ENCODE measurements around the gene ZP3. TPM values are rescaled to one million over a fixed set of nuclear protein-coding genes. Genes with fewer than 3 reads are reported as not detected.
A peak's percentile ranks its signal among the peaks of the same experiment; 100 is the strongest.

The ZP3 gene
- total and polyA plus RNA-seq, 4 experiments from 2014 or later = 1.9 to 6.1 (median 3.5) TPM

- Histone ChIP-seq H3K9me3 (ENCODE audit: control insufficient read depth in 1 of 2, low read length in 2 of 2) (no peaks in the 10 kb centered on the region), H3K4me3 (ENCODE audit: low read length in 2 of 2) (no peak overlapping the region), H3K4me1 (ENCODE audit: insufficient read depth, low read length) (no peaks in the 10 kb centered on the region), H3K27ac (ENCODE audit: low read depth, low read length) (no peak overlapping the region), H3K36me3 (ENCODE audit: insufficient read depth, low read length) (no peaks in the 10 kb centered on the region), H3K27me3 (ENCODE audit: insufficient read depth, low read length) (no peaks in the 10 kb centered on the region)
- intact Hi-C loops (cut with micrococcal nuclease) = no loop called here
- H3K9me3 Mint-ChIP-seq = no peaks in the 10 kb centered on the region
- H3K27me3 Mint-ChIP-seq = no peaks in the 10 kb centered on the region
- H3K27ac Mint-ChIP-seq = peak overlapping the region in 1 of 7 donors; percentile 46
- H3K4me1 Mint-ChIP-seq = peaks cover 0 to 3% (median 0%) of the 10 kb centered on the region in 4 donors
- CTCF ChIA-PET (ENCODE audit: partially characterized antibody) = no interaction called here
- no peak for DNase-seq
- no peaks in the 10 kb centered on the region for H3K36me3 Mint-ChIP-seq
- H3K4me3 Mint-ChIP-seq = no peak overlapping the region
- POLR2A ChIA-PET (ENCODE audit: partially characterized antibody) = no interaction called here
Observed at GRCh38 chr7:76403780-76404494, 20.8 kb upstream of the ZP3 start.

DNA sequence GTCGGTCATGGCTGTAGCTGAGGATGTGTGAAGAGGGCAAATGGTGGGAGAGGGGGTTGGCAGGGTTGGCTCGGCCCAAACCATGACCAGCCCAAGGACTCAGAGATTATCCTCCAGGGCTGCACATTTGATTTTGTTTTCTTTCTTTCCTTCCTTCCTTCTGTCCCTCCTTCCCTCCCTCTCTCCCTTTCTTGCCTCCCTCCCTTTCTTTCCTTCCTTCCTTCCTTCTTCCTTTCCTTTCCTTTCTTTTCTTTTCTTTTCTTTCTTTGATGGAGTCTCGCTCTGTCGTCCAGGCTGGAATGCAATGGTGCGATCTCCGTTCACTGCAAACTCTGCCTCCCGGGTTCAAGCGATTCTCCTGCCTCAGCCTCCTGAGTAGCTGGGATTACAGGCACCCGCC, 19.0 kb upstream of the ZP3 start:
- Mint-ChIP-seq H3K27ac (no peak overlapping the region), H3K27me3 (no peaks in the 10 kb centered on the region), H3K9me3 (no peaks in the 10 kb centered on the region), H3K4me1 (peaks cover 0 to 3% (median 0%) of the 10 kb centered on the region in 4 donors), H3K36me3 (no peaks in the 10 kb centered on the region), H3K4me3 (no peak overlapping the region)
- DNase-seq = no peak
- POLR2A ChIA-PET (ENCODE audit: partially characterized antibody) = no interaction called here
- Histone ChIP-seq H3K4me1 (ENCODE audit: insufficient read depth, low read length) (no peaks in the 10 kb centered on the region), H3K36me3 (ENCODE audit: insufficient read depth, low read length) (no peaks in the 10 kb centered on the region), H3K9me3 (ENCODE audit: control insufficient read depth in 1 of 2, low read length in 2 of 2) (no peaks in the 10 kb centered on the region), H3K27me3 (ENCODE audit: insufficient read depth, low read length) (no peaks in the 10 kb centered on the region), H3K4me3 (ENCODE audit: low read length in 2 of 2) (no peak overlapping the region), H3K27ac (ENCODE audit: low read depth, low read length) (no peak overlapping the region)
- CTCF ChIA-PET (ENCODE audit: partially characterized antibody) = no interaction called here
- intact Hi-C loops (cut with micrococcal nuclease) = no loop called here

DNA sequence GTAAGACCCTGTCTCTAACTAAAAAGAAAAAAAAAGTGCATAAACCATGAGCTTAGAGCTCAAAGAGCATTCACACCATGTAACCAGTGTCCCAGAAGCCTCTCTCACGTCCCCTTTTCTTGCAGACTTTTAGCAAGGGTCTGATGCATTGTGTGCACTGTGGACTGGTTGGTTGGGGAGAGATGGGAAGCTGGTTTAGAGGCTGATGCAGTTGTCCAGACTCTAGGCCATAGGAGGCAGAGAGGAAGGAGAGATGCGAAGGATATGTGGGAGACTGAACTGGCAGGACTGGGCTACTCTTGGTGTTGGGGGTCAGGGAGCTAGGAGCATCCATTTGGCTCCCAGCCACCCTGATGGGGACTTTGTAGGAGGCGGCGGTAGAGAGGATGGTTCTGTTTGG, 17.0 kb upstream of the ZP3 start:
- peaks cover 0 to 3% (median 0%) of the 10 kb centered on the region in 4 donors for H3K4me1 Mint-ChIP-seq
- no peak overlapping the region for H3K27ac ChIP-seq (ENCODE audit: low read depth, low read length)
- H3K27me3 ChIP-seq (ENCODE audit: insufficient read depth, low read length) = no peaks in the 10 kb centered on the region
- intact Hi-C loops (cut with micrococcal nuclease) = no loop called here
- no peaks in the 10 kb centered on the region for H3K9me3 Mint-ChIP-seq
- no peaks in the 10 kb centered on the region for H3K36me3 Mint-ChIP-seq
- H3K27me3 Mint-ChIP-seq = peaks cover 0 to 1% of the 10 kb centered on the region in 2 donors
- H3K4me3 ChIP-seq (ENCODE audit: low read length in 2 of 2) = no peak overlapping the region
- no peaks in the 10 kb centered on the region for H3K36me3 ChIP-seq (ENCODE audit: insufficient read depth, low read length)
- ChIA-PET CTCF (ENCODE audit: partially characterized antibody) (interaction anchor here (1.0 kb wide), 1 partner anchor 11 kb away, joined by 3 read pairs; no protein-coding TSS in a partner anchor), POLR2A (ENCODE audit: partially characterized antibody) (no interaction called here)
- no peak overlapping the region for H3K4me3 Mint-ChIP-seq
- H3K27ac Mint-ChIP-seq = peak overlapping the region in 2 of 7 donors; percentile 32 to 80
- H3K4me1 ChIP-seq (ENCODE audit: insufficient read depth, low read length) = no peaks in the 10 kb centered on the region
- H3K9me3 ChIP-seq (ENCODE audit: control insufficient read depth in 1 of 2, low read length in 2 of 2) = no peaks in the 10 kb centered on the region
- no peak for DNase-seq

DNA sequence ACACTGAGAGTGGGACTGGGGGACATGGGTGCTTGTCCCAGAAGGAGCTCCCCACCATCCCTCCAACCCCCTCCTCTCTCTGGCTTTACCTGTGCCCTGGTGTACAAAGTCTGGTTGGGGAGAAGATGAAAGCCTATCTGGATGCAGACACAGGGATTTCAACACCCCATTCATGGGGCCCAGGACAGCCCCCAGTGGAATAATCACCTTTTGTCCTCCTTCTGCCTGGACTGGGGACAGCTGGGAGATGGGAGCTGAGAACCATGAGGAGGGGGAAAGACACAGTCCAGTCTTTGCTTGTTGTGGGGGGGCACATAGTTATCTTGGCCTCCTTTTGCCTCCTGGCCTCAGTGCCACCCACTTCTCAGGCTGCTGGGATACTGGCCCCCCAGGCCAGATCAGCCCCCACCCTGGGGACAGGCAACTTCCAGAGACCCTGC, 16.6 kb upstream of the ZP3 start:
- ChIA-PET POLR2A (ENCODE audit: partially characterized antibody) (no interaction called here), CTCF (ENCODE audit: partially characterized antibody) (no interaction called here)
- Histone ChIP-seq H3K4me1 (ENCODE audit: insufficient read depth, low read length) (no peaks in the 10 kb centered on the region), H3K27me3 (ENCODE audit: insufficient read depth, low read length) (no peaks in the 10 kb centered on the region), H3K27ac (ENCODE audit: low read depth, low read length) (no peak overlapping the region), H3K4me3 (ENCODE audit: low read length in 2 of 2) (no peak overlapping the region), H3K9me3 (ENCODE audit: control insufficient read depth in 1 of 2, low read length in 2 of 2) (no peaks in the 10 kb centered on the region), H3K36me3 (ENCODE audit: insufficient read depth, low read length) (no peaks in the 10 kb centered on the region)
- peaks cover 0 to 3% (median 0%) of the 10 kb centered on the region in 4 donors for H3K4me1 Mint-ChIP-seq
- H3K27ac Mint-ChIP-seq = no peak overlapping the region
- DNase-seq = no peak
- no peak overlapping the region for H3K4me3 Mint-ChIP-seq
- peaks cover 0 to 1% of the 10 kb centered on the region in 2 donors for H3K27me3 Mint-ChIP-seq
- H3K9me3 Mint-ChIP-seq = no peaks in the 10 kb centered on the region
- H3K36me3 Mint-ChIP-seq = no peaks in the 10 kb centered on the region
- intact Hi-C loops (cut with micrococcal nuclease) = no loop called here

DNA sequence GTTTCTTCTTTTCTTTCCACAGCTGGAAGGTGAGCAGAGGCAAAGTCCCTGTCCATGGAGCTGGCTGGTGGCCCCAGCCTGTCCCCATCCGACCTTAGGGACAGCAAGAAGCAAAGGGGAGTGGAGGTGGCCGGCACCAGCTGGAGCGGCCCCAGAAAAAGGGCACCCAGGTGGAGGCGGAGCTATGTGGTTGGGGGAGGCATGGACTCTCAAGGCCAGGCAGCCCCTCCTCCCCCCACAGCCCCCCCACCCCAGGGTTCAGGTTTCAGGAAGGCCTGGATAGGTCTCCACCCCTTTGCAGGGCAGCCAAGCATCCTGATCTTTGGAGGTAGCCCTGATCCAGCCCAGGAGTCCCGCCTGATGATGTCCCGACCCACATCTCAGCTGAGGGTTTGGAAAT, 15.2 kb upstream of the ZP3 start, which contains the start of gene SSC4D:
Gene SSC4D, minus strand, starts transcription at position 161 of the 400 bp plus-strand sequence. CDS start 5,258 bp downstream, outside the sequence.
- Histone ChIP-seq H3K9me3 (ENCODE audit: control insufficient read depth in 1 of 2, low read length in 2 of 2) (no peaks in the 10 kb centered on the region), H3K4me1 (ENCODE audit: insufficient read depth, low read length) (no peaks in the 10 kb centered on the region), H3K27ac (ENCODE audit: low read depth, low read length) (no peak within 1 kb of the TSS), H3K36me3 (ENCODE audit: insufficient read depth, low read length) (no peaks in the 10 kb centered on the region), H3K27me3 (ENCODE audit: insufficient read depth, low read length) (no peaks in the 10 kb centered on the region), H3K4me3 (ENCODE audit: low read length in 2 of 2) (no peak within 1 kb of the TSS)
- POLR2A ChIA-PET (ENCODE audit: partially characterized antibody) = no interaction called here
- Mint-ChIP-seq H3K27ac (peak within 1 kb of the TSS in 1 of 7 donors; percentile 42), H3K36me3 (no peaks in the 10 kb centered on the region), H3K27me3 (peaks cover 0 to 1% of the 10 kb centered on the region in 2 donors), H3K9me3 (no peaks in the 10 kb centered on the region), H3K4me3 (no peak within 1 kb of the TSS), H3K4me1 (peaks cover 0 to 2% (median 0%) of the 10 kb centered on the region in 4 donors)
- intact Hi-C loops (cut with micrococcal nuclease) = no loop called here
- CTCF ChIA-PET (ENCODE audit: partially characterized antibody) = no interaction called here
- DNase-seq = no peak

GRCh38 chr7:76411626-76412025, 13.1 kb upstream of the ZP3 start:
- Histone ChIP-seq H3K27me3 (ENCODE audit: insufficient read depth, low read length) (no peaks in the 10 kb centered on the region), H3K27ac (ENCODE audit: low read depth, low read length) (no peak overlapping the region), H3K4me3 (ENCODE audit: low read length in 2 of 2) (no peak overlapping the region), H3K36me3 (ENCODE audit: insufficient read depth, low read length) (no peaks in the 10 kb centered on the region), H3K9me3 (ENCODE audit: control insufficient read depth in 1 of 2, low read length in 2 of 2) (no peaks in the 10 kb centered on the region), H3K4me1 (ENCODE audit: insufficient read depth, low read length) (no peaks in the 10 kb centered on the region)
- H3K9me3 Mint-ChIP-seq = no peaks in the 10 kb centered on the region
- ChIA-PET CTCF (ENCODE audit: partially characterized antibody) (interaction anchor here (0.6 kb wide), 1 partner anchor 20 kb away, joined by 3 read pairs; no protein-coding TSS in a partner anchor), POLR2A (ENCODE audit: partially characterized antibody) (no interaction called here)
- intact Hi-C loops (cut with micrococcal nuclease) = no loop called here
- no peak overlapping the region for H3K27ac Mint-ChIP-seq
- H3K4me1 Mint-ChIP-seq = peaks cover 0 to 2% (median 0%) of the 10 kb centered on the region in 4 donors
- DNase-seq = no peak
- H3K4me3 Mint-ChIP-seq = no peak overlapping the region
- H3K36me3 Mint-ChIP-seq = no peaks in the 10 kb centered on the region
- peaks cover 0 to 1% of the 10 kb centered on the region in 2 donors for H3K27me3 Mint-ChIP-seq

- no peaks in the 10 kb centered on the region for H3K27me3 ChIP-seq (ENCODE audit: insufficient read depth, low read length)
- no peak overlapping the region for H3K27ac ChIP-seq (ENCODE audit: low read depth, low read length)
- ChIA-PET CTCF (ENCODE audit: partially characterized antibody) (interaction anchor here (0.6 kb wide), 1 partner anchor 19 kb away, joined by 3 read pairs; no protein-coding TSS in a partner anchor), POLR2A (ENCODE audit: partially characterized antibody) (no interaction called here)
- H3K4me3 ChIP-seq (ENCODE audit: low read length in 2 of 2) = no peak overlapping the region
- intact Hi-C loops (cut with micrococcal nuclease) = no loop called here
- H3K36me3 ChIP-seq (ENCODE audit: insufficient read depth, low read length) = no peaks in the 10 kb centered on the region
- H3K27ac Mint-ChIP-seq = peak overlapping the region in 1 of 7 donors; percentile 61
- peaks cover 0 to 1% of the 10 kb centered on the region in 2 donors for H3K27me3 Mint-ChIP-seq
- no peak overlapping the region for H3K4me3 Mint-ChIP-seq
- H3K9me3 ChIP-seq (ENCODE audit: control insufficient read depth in 1 of 2, low read length in 2 of 2) = no peaks in the 10 kb centered on the region
- H3K36me3 Mint-ChIP-seq = no peaks in the 10 kb centered on the region
- H3K4me1 Mint-ChIP-seq = peaks cover 0 to 2% (median 0%) of the 10 kb centered on the region in 4 donors
- DNase-seq = no peak
- H3K9me3 Mint-ChIP-seq = no peaks in the 10 kb centered on the region
- no peaks in the 10 kb centered on the region for H3K4me1 ChIP-seq (ENCODE audit: insufficient read depth, low read length)
Observed at GRCh38 chr7:76412249-76412648, 12.5 kb upstream of the ZP3 start.

Measured in CD4-positive, alpha-beta memory T cell (primary cell).